ELR (cell line): Measurements from ENCODE around the gene SCNN1A.

Experiments
- DNase-seq: peaks from one replicate; pipeline ENCODE4 v3.0.0-alpha.2; 2015; ENCODE audit warnings: low read depth

The SCNN1A gene

GRCh38 chr12:6368906-6369525, 6.3 kb downstream of the SCNN1A start:
- no peak for DNase-seq

GRCh38 chr12:6367969-6368892, 7.1 kb downstream of the SCNN1A start:
- no peak for DNase-seq

GRCh38 chr12:6367065-6367968, 8.0 kb downstream of the SCNN1A start:
- DNase-seq = peak; percentile 66

DNA sequence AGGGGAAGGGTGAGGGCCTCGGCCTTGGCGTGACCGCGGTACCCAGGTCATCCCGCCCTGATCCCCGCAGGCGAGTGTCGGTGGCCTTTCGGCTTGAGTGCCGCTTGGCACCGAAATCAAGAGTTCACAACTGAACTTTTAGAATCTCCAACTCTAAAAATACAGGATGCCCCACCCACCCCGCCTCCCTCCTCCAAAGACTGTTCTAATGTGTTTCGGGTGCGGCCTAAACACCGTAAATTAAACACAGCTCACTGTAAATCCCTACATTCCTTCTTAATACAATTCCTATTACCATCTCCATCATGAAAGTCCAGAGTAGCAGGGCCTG, 11.4 kb downstream of the SCNN1A start:
- DNase-seq = no peak

DNA sequence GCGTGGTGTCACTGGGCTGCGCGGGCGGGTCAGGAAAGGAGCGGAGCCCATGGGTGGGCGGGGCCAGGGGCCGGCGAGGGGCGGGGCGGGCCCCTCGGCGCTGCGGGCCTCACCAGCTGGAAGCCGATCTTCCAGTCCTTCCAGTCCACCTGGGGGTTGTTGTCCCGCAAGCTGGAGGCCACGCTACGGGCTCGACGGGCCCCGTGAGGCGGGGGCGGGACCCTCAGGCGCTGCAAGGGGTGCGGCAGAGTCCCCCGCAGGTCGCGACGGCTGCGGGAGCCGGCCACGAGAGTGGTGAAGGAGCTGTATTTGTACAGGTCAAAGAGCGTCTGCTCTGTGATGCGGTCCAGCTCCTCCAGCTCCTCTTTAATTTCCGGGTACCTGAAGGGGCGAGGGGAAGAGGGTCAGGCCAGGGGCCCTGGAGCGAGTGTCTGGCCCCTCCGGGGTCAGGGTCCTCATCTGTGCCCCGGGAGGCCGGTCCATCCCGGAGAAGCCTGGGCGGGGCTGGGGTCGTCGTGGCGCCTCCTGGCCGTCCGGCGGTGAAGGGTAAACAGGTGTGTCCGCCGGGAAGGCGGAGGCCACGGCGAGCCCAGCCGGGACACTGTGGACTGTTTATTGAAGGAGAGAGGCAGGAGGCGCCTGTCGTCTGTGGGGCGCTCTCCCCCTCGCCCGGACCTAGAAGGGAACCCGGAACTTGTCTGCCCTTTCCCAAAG, 11.9 kb downstream of the SCNN1A start:
- peak; percentile 78 for DNase-seq

- no peak for DNase-seq
Measured at GRCh38 chr12:6363010-6363329, 12.4 kb downstream of the SCNN1A start.

- no peak for DNase-seq
Measured at GRCh38 chr12:6362403-6362802, 13.0 kb downstream of the SCNN1A start.

GRCh38 chr12:6361834-6362233, 13.5 kb downstream of the SCNN1A start:
- DNase-seq = peak; percentile 37

GRCh38 chr12:6360578-6361490, 14.5 kb downstream of the SCNN1A start:
- DNase-seq = no peak

- no peak for DNase-seq
Measured at GRCh38 chr12:6360080-6360571, 15.2 kb downstream of the SCNN1A start.

- DNase-seq = no peak
Measured at GRCh38 chr12:6358881-6359280, 16.5 kb downstream of the SCNN1A start.

GRCh38 chr12:6356374-6356820, 19.0 kb downstream of the SCNN1A start:
- DNase-seq = no peak

GRCh38 chr12:6355491-6356373, 19.6 kb downstream of the SCNN1A start:
- no peak for DNase-seq

- no peak for DNase-seq
Measured at GRCh38 chr12:6354495-6355393, 20.6 kb downstream of the SCNN1A start.

GRCh38 chr12:6352193-6353173, 22.9 kb downstream of the SCNN1A start:
- no peak for DNase-seq

- DNase-seq = no peak
Measured at GRCh38 chr12:6351622-6352021, 23.7 kb downstream of the SCNN1A start.
